Uterus (tissue), 4 donors: ENCODE results near the gene MBP. TPM values are rescaled to one million over a fixed set of nuclear protein-coding genes. Genes with fewer than 3 reads are reported as not detected.

ENCODE experiments used
- DNase-seq, 2 donors: peaks; one replicate each; pipeline ENCODE4 v3.0.0-alpha.2; 2019 to 2020
- H3K27ac ChIP-seq, 2 donors: fragments of 200-600 bp; sonication (generic); 1 replicate in 1 of 2; 2 replicates in 1 of 2; pipeline ENCODE4 v1.5.1; 2016 to 2018
- H3K27me3 ChIP-seq, 2 donors: fragments of 200-600 bp; sonication (generic); one replicate each; pipeline ENCODE4 v1.5.1; 2018 to 2019; ENCODE audit warnings: control low read depth in 1 of 2
- H3K36me3 ChIP-seq, 2 donors: fragments of 200-600 bp; sonication (generic); one replicate each; pipeline ENCODE4 v1.5.1; 2019; ENCODE audit warnings: control low read depth in 1 of 2
- H3K4me1 ChIP-seq, 2 donors: fragments of 200-600 bp; sonication (generic); one replicate each; pipeline ENCODE4 v1.5.1; 2018 to 2019; ENCODE audit warnings: control low read depth in 1 of 2
- H3K4me3 ChIP-seq, 2 donors: fragments of 200-600 bp; sonication (generic); 1 replicate in 1 of 2; 2 replicates in 1 of 2; pipeline ENCODE4 v1.5.1; 2018 to 2019; ENCODE audit warnings: mild to moderate bottlenecking in 1 of 2
- H3K9me3 ChIP-seq, 2 donors: fragments of 200-600 bp; sonication (generic); one replicate each; pipeline ENCODE4 v1.5.1; 2019; ENCODE audit warnings: control low read depth in 1 of 2
- POLR2A ChIP-seq, 2 donors: fragments of 450-650 bp; IDR thresholded peaks; one replicate each; pipeline ENCODE4 v1.6.1; 2016; ENCODE audit warnings: antibody characterized with exemption in 2 of 2, mild to moderate bottlenecking in 1 of 2, moderate library complexity in 1 of 2
- intact Hi-C: fragments of 100-400 bp; cut with DNase I; formaldehyde crosslinking; loops from one replicate; pipeline ENCODE4 v1.15.1; 2023; ENCODE audit warnings: low total_unique reads
- total RNA-seq, 4 donors: library from RNA; depleted of rRNA in 3 of 4; stranded (reverse); fragments of >200 nt in 3 of 4; gene quantifications; one replicate each; pipeline versions ENCODE4 v1.1.0 to v1.2.4, GENCODE V29; 2014 to 2023
- TF ChIP-seq, protein P1 (sequence below), 4 experiments: fragments of 200-600 bp in 2 of 4; fragments of 450-650 bp in 2 of 4; sonication (generic) in 2 of 4; IDR thresholded peaks; one replicate each; pipeline ENCODE4 v1.5.1; 2016 to 2019; ENCODE audit warnings: antibody characterized with exemption in 4 of 4, mild to moderate bottlenecking in 2 of 4, moderate library complexity in 1 of 4
- donor health status: DM: yes; HTN: yes; CAD: no.

MBP gene
- total RNA-seq, 4 donors from 2014 or later = 12.1 to 52.2 (median 19.8) TPM

DNA sequence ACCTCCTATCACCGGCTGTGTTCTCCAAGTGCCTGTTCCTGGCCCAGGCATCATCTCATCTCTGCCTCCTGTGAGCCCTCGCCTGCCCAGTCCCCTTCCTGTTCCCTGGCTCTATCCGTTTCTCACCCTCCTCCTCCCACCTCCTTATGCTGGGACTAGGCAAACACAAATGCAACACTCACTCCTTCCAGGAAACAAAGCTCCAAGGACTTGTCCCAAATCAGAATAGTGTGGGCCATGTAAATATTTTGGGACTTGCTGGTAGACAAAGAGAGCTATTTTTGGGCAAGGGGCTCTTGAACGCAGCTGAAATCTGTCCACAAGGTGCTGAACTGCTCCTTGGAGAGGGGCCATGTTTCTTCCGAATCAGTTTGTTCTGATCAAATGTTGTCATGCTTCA is 25.3 kb downstream of the MBP start:
- no peaks in the 10 kb centered on the region for H3K27me3 ChIP-seq
- H3K4me1 ChIP-seq = peaks cover 11 to 14% of the 10 kb centered on the region in 2 donors
- peak in 1 of 2 donors; percentile 18 for DNase-seq
- no peaks in the 10 kb centered on the region for H3K9me3 ChIP-seq
- H3K36me3 ChIP-seq = no peaks in the 10 kb centered on the region
- intact Hi-C loops = no loop called here
- H3K4me3 ChIP-seq = no peak overlapping the region
- peak overlapping the region; percentile 78 to 97 for H3K27ac ChIP-seq
- no peak for TF ChIP-seq POLR2A (IDR thresholded peaks at IDR 0.05)
- TF ChIP-seq, protein P1, sequence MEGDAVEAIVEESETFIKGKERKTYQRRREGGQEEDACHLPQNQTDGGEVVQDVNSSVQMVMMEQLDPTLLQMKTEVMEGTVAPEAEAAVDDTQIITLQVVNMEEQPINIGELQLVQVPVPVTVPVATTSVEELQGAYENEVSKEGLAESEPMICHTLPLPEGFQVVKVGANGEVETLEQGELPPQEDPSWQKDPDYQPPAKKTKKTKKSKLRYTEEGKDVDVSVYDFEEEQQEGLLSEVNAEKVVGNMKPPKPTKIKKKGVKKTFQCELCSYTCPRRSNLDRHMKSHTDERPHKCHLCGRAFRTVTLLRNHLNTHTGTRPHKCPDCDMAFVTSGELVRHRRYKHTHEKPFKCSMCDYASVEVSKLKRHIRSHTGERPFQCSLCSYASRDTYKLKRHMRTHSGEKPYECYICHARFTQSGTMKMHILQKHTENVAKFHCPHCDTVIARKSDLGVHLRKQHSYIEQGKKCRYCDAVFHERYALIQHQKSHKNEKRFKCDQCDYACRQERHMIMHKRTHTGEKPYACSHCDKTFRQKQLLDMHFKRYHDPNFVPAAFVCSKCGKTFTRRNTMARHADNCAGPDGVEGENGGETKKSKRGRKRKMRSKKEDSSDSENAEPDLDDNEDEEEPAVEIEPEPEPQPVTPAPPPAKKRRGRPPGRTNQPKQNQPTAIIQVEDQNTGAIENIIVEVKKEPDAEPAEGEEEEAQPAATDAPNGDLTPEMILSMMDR (IDR thresholded peaks at IDR 0.05) = no peak

- Histone ChIP-seq H3K27ac (peak overlapping the region; percentile 78 to 97), H3K4me1 (peaks cover 16 to 22% of the 10 kb centered on the region in 2 donors)
These were observed 26.3 kb downstream of the MBP start for GRCh38 chr18:77106331-77106730.

DNA sequence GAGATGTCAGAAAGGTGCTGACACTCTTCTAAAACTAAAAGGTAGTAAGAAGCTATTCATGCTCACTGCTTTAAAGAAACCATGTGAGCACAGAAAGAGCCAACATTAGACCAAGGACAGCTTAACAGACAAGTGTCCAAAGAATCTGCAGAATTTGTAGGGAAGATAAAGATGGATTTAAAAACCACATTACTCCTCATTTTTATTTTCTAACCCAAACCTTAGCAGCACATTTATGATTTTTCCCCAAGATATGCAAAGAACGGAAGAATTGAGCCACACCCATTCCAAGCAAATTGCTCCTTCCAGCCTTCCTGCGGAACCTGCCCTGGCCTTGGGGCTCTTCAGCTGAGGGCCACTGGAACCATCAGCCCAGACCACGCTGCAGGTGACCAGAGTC is 26.9 kb downstream of the MBP start:
- H3K4me3 ChIP-seq = no peak overlapping the region
- H3K4me1 ChIP-seq = peaks cover 16 to 27% of the 10 kb centered on the region in 2 donors
- intact Hi-C loops = no loop called here
- TF ChIP-seq, protein P1 (IDR thresholded peaks at IDR 0.05) = no peak
- no peak for TF ChIP-seq POLR2A (IDR thresholded peaks at IDR 0.05)
- no peak for DNase-seq
- no peaks in the 10 kb centered on the region for H3K9me3 ChIP-seq
- H3K27me3 ChIP-seq = no peaks in the 10 kb centered on the region
- H3K36me3 ChIP-seq = no peaks in the 10 kb centered on the region
- H3K27ac ChIP-seq = peak overlapping the region; percentile 90 to 97

More at GRCh38 chr18:77106331-77106730, 26.3 kb downstream of the MBP start:
- no peaks in the 10 kb centered on the region for H3K36me3 ChIP-seq
- H3K27me3 ChIP-seq = no peaks in the 10 kb centered on the region
- intact Hi-C loops = no loop called here
- no peak for TF ChIP-seq POLR2A (IDR thresholded peaks at IDR 0.05)
- TF ChIP-seq, protein P1 (IDR thresholded peaks at IDR 0.05) = no peak
- no peak overlapping the region for H3K4me3 ChIP-seq
- no peak for DNase-seq
- H3K9me3 ChIP-seq = no peaks in the 10 kb centered on the region

GRCh38 chr18:77105028-77105427 is 27.6 kb downstream of the MBP start:
- H3K27ac ChIP-seq = peak overlapping the region; percentile 90 to 97
- H3K9me3 ChIP-seq = no peaks in the 10 kb centered on the region
- H3K27me3 ChIP-seq = no peaks in the 10 kb centered on the region
- intact Hi-C loops = no loop called here
- no peak for DNase-seq
- peaks cover 16 to 29% of the 10 kb centered on the region in 2 donors for H3K4me1 ChIP-seq
- H3K36me3 ChIP-seq = no peaks in the 10 kb centered on the region
- H3K4me3 ChIP-seq = no peak overlapping the region
- TF ChIP-seq, protein P1 (IDR thresholded peaks at IDR 0.05) = no peak
- no peak for TF ChIP-seq POLR2A (IDR thresholded peaks at IDR 0.05)

GRCh38 chr18:77103991-77104531 is 28.5 kb downstream of the MBP start:
- H3K27me3 ChIP-seq = no peaks in the 10 kb centered on the region
- no peaks in the 10 kb centered on the region for H3K9me3 ChIP-seq
- no peak for TF ChIP-seq POLR2A (IDR thresholded peaks at IDR 0.05)
- TF ChIP-seq, protein P1 (IDR thresholded peaks at IDR 0.05) = no peak
- DNase-seq = no peak
- H3K27ac ChIP-seq = peak overlapping the region; percentile 90 to 97
- intact Hi-C loops = no loop called here
- no peak overlapping the region for H3K4me3 ChIP-seq
- H3K36me3 ChIP-seq = no peaks in the 10 kb centered on the region
- peaks cover 16 to 29% of the 10 kb centered on the region in 2 donors for H3K4me1 ChIP-seq
